SKM-1 treated with dmso at 0.1 percent for 144 hours (cell line): ENCODE measurements around the gene PDGFC.

ENCODE experiments used
- DNase-seq: peaks from one replicate; lab custom pipeline; 2025; ENCODE audit not compliant: unreplicated experiment; lab: John Stamatoyannopoulos, UW

Gene PDGFC

GRCh38 chr4:156756118-156756517, 215.5 kb downstream of the PDGFC start:
- no peak for DNase-seq

DNA sequence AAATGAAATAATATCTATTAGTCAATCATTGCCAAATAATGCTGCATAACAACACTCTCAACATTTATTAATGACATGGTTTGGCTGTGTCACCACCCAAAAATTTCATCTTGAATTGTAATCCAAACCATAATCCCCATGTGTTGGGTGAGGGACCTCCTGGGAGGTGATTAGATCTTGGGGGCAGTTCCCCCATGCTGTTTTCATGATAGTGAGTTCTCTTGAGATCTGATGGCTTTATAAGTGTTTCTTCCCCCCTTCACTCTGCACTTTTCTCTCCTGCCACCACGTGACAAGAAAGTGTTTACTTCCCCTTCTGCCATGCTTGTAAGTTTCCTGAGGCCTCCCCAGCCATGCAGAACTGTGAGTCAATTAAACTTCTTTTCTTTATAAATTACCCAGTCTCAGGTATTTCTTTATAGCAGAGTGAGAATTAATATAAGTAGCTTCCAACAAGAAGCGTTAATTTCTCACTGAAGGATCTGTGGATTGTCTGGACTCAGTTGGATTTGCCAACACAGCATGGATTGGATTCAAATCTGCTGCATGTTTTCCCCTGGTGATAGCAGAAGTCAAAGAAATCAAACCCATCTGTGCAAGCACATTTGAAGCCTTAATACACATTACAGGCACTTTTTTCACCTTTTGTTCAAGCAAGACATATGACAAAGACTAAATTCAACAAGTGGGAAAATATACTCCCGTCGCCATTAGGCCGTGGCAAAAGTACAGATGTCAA, 216.6 kb downstream of the PDGFC start:
- DNase-seq: no peak

DNA sequence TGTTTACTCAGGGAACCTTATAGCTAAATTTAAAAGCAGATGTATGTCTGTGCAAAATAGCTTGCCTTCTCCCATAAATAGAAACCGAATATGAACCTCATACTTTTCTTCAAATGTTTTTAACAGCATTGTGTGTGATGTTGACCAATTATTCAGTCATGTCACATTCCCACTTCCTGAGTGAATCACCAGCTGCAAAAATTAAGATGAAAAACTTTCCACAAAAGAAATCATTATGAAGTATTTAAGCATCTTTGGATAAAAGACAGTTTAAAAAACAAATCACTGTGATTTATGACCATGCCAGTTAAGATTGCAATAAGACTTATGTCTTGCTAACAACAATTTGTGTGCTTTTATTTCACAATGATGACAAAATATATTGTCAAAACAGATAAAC, 220.1 kb downstream of the PDGFC start:
- no peak for DNase-seq

GRCh38 chr4:156749426-156750403, 221.9 kb downstream of the PDGFC start:
- DNase-seq: no peak

DNA sequence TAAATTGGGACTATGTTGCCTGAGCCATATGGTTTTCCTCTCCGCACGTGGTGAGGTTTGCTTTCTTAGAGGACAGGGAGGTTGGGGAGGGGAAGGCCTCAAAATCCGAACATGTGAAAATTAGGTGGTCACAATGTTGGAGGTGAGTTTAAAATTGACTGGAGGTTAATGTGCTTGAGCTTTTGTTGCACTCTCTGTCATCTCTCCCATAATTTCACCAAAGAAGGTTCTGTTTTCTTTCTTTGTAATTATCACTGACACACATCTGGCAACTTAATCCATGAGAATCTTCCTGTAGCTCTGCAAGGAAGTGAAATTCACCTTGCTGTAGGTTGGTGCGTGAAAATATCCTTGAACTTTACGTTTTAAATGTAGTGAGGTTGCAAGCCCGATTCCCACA, 225.5 kb downstream of the PDGFC start:
- no peak for DNase-seq

GRCh38 chr4:156738766-156739165, 232.8 kb downstream of the PDGFC start:
- DNase-seq: no peak

- DNase-seq: no peak
Measured at GRCh38 chr4:156734965-156735895, 236.4 kb downstream of the PDGFC start.

DNA sequence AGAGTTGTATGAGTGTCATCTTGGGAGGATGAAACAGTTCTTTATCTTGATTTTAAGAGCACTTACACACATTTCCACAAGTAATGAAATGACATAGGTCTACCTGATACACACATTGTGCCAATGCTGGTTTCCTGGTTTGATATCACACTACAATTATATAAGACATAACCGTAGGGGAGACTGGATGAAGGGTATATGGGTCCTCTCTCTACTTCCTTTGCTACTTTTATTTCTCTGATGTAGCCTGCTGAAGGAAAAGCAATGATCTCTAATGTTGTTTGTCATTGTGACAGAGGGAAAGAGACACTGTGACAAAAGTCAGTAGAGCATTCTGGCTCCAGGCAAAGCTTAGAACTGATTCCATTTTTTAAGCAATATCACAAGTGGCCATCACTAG, 238.0 kb downstream of the PDGFC start:
- DNase-seq: no peak

DNA sequence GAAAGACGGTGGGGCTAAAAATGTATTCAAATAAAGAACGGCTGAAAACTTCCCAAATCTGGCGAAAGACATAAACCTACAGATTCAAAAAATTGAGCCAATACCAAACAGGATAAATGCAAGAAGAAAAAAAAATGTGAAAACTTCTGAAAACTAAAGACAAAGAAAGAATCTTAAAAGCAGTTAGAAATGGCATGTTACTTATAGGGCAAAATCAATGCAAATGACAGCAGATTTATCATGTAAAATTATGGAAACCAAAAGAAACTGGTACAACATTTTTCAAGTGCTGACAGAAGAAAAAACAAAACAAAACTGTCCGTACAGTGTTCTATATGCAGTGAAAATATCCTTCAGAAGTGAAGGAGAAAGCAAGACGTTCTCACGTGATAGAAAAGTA, 239.0 kb downstream of the PDGFC start:
- no peak for DNase-seq

DNA sequence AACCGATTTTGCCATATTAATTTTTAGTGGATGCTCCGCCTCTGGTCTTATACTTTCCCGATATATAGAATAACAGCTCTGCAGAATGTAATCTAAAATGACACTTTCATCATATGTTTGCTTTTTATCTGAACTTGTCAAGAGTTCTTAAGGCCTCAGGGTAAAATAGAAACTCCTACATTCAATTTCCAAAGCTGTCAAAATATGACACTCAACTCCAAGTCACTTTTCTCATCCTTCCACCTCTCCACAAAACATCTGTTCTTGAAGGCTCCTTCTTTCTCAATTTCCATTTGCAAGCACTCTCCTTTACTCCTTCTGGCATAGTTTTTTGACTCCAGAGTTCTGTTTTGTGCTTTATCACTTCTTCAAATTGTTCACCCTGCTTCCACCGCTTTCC, 242.2 kb downstream of the PDGFC start:
- DNase-seq: no peak

- DNase-seq: no peak
Measured at GRCh38 chr4:156725257-156725656, 246.3 kb downstream of the PDGFC start.

DNA sequence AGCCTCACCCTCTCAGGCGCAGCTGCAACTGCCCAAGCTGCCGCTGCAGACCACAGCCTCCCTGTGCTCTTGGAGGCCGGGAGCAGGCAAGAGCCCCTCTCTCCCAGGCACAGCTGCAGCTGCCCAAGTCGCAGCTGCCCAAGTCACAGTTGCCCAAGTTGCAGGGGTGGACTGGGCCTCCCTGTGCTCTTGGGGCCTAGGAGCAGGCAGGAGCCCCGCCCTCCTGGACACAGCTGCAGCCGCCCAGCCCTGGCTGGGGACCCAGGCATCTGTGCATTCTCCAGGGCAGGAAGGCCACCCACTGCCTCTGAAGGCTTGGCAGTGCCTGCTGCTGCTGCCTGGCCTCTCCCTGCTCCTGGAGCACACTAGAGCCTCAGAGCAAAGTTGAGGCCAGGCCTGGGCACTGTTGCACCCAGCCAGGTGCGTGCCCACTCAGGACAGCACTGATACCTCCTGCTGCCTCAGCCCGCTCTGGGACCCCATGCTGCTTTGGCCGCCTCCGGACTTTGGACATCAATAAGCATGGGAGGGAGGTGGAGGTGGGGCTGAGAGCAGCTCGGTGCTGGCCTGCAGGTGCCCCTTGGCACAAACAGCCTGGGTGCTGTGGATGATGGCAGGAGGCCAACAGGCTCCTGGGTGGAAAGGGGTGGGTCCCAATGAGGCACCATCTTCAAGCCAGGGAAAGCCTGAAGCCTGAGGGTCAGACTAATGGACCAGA, 247.5 kb downstream of the PDGFC start:
- DNase-seq: no peak

- no peak for DNase-seq
Measured at GRCh38 chr4:156718226-156718625, 253.4 kb downstream of the PDGFC start.

- no peak for DNase-seq
Measured at GRCh38 chr4:156711193-156711590, 260.4 kb downstream of the PDGFC start.
